Measurements from ENCODE around the gene WDR91. TPM values are rescaled to one million over a fixed set of nuclear protein-coding genes. Genes with fewer than 3 reads are reported as not detected.

The WDR91 gene
- total and polyA plus RNA-seq, 2 donors (not counting 1 experiment from before 2014, with no cell fraction given), result 6.0 to 27.4 TPM

DNA sequence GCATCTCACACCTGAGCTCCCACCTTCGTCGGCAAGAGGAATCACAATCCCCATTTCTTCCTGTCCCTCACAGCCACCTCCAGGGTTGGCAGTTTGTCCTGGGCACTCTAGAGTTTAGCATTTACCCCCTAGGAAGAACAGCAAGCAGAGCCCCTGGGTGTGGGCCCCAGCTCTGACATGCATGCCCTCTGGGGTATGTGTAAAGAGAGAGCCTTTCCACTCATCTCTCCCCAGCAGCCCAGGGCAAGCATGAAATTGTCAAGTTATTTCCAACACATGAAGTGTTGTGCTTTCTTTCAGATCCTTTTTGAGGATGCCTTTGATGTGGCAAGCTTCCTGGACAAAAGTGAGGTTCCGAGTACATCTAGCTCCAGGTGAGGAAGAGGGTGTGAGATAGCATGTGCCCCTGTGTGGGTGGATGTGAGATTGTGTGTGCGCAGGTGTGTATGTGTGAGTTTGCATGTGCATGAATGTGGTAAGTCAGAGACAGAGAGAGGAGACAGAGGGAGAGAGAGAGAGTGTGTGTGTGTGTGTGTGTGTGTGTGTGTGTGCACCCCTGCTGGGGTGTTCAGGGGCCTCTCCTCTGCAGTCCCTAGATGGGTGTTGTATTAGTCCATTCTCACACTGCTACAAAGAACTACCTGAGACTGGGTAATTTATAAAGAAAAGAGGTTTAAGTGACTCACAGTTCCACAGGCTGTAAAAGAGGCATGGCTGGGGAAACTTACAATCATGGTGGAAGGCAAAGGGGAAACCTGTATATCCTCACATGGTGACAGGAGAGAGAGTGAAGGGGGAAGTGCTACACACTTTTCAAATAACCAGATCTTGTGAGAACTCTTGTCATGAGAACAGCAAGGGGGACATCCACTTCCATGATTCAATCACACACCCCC lies 40.4 kb upstream of the WDR91 start:
- Histone ChIP-seq H3K9ac (ENCODE audit: insufficient read depth, low read length) (no peak overlapping the region), H3K27me3 (ENCODE audit: control insufficient read depth, insufficient read depth, low read length) (no peaks in the 10 kb centered on the region)
- TF ChIP-seq EZH2 (IDR thresholded peaks at IDR 0.05; ENCODE audit: low read length, missing control alignments), result no peak
- TF ChIP-seq, protein P1, sequence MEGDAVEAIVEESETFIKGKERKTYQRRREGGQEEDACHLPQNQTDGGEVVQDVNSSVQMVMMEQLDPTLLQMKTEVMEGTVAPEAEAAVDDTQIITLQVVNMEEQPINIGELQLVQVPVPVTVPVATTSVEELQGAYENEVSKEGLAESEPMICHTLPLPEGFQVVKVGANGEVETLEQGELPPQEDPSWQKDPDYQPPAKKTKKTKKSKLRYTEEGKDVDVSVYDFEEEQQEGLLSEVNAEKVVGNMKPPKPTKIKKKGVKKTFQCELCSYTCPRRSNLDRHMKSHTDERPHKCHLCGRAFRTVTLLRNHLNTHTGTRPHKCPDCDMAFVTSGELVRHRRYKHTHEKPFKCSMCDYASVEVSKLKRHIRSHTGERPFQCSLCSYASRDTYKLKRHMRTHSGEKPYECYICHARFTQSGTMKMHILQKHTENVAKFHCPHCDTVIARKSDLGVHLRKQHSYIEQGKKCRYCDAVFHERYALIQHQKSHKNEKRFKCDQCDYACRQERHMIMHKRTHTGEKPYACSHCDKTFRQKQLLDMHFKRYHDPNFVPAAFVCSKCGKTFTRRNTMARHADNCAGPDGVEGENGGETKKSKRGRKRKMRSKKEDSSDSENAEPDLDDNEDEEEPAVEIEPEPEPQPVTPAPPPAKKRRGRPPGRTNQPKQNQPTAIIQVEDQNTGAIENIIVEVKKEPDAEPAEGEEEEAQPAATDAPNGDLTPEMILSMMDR (conservative IDR thresholded peaks at IDR 0.05 in 1 of 2, IDR thresholded peaks at IDR 0.05 in 1 of 2; ENCODE audit: low read depth in 1 of 2, low read length in 2 of 2), result no peak

DNA sequence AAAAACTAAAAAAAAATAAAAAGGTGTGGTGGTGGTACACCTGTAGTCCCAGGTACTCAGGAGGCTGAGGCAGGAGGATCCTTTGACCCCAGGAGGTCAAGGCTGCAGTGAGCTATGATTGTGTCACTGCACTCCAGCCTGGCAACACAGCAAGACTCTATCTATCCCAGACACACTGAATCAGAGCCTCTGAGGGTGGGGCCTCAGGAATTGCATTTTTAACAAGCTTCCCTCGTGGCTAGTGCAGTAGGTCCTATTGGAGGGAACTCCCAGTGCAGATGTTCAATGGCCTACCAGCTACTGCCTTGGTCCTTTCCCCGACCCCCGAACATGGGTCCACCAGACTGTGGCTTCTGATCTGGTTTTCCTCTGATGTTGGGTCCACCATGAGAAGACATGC lies 37.2 kb upstream of the WDR91 start:
- no peak overlapping the region for H3K27ac ChIP-seq (ENCODE audit: insufficient read depth, low read length)
- H3K4me2 ChIP-seq (ENCODE audit: extremely low read depth, insufficient read depth, low read length), result no peak overlapping the region
- no peaks in the 10 kb centered on the region for H3K9me3 ChIP-seq (ENCODE audit: control insufficient read depth, insufficient read depth, low read depth, low read length)
- no peak overlapping the region for H2AFZ ChIP-seq (ENCODE audit: low read length)
- H4K20me1 ChIP-seq (ENCODE audit: control insufficient read depth, extremely low read depth, insufficient read depth, low read length), result no peaks in the 10 kb centered on the region
- DNase-seq (ENCODE audit: low read depth in 2 of 2), result no peak
- peaks cover 4% of the 10 kb centered on the region for H3K4me1 ChIP-seq (ENCODE audit: control insufficient read depth, extremely low read depth, insufficient read depth, low read length)
- H3K9ac ChIP-seq (ENCODE audit: insufficient read depth, low read length), result no peak overlapping the region
- H3K36me3 ChIP-seq (ENCODE audit: control insufficient read depth, insufficient read depth, low read length), result no peaks in the 10 kb centered on the region
- TF ChIP-seq, protein P1 (conservative IDR thresholded peaks at IDR 0.05 in 1 of 2, IDR thresholded peaks at IDR 0.05 in 1 of 2; ENCODE audit: low read depth in 1 of 2, low read length in 2 of 2), result no peak
- no peak for TF ChIP-seq EZH2 (IDR thresholded peaks at IDR 0.05; ENCODE audit: low read length, missing control alignments)
- no peak overlapping the region for H3K4me3 ChIP-seq (replicated peaks in 1 of 4; ENCODE audit: control extremely low read depth in 1 of 4, insufficient read depth in 1 of 4, low read depth in 3 of 4, low read length in 4 of 4)
- H3K79me2 ChIP-seq (ENCODE audit: control insufficient read depth, insufficient read depth, low read length), result no peaks in the 10 kb centered on the region
- H3K27me3 ChIP-seq (ENCODE audit: control insufficient read depth, insufficient read depth, low read length), result peaks cover 3% of the 10 kb centered on the region

More for the DNA sequence above, 40.4 kb upstream of the WDR91 start:
- Histone ChIP-seq H3K4me3 (replicated peaks in 1 of 4; ENCODE audit: control extremely low read depth in 1 of 4, insufficient read depth in 1 of 4, low read depth in 3 of 4, low read length in 4 of 4) (no peak overlapping the region), H4K20me1 (ENCODE audit: control insufficient read depth, extremely low read depth, insufficient read depth, low read length) (no peaks in the 10 kb centered on the region), H3K9me3 (ENCODE audit: control insufficient read depth, insufficient read depth, low read depth, low read length) (no peaks in the 10 kb centered on the region), H3K79me2 (ENCODE audit: control insufficient read depth, insufficient read depth, low read length) (no peaks in the 10 kb centered on the region), H3K4me1 (ENCODE audit: control insufficient read depth, extremely low read depth, insufficient read depth, low read length) (peaks cover 16% of the 10 kb centered on the region), H3K4me2 (ENCODE audit: extremely low read depth, insufficient read depth, low read length) (no peak overlapping the region), H3K27ac (ENCODE audit: insufficient read depth, low read length) (no peak overlapping the region), H3K36me3 (ENCODE audit: control insufficient read depth, insufficient read depth, low read length) (no peaks in the 10 kb centered on the region), H2AFZ (ENCODE audit: low read length) (no peak overlapping the region)
- no peak for DNase-seq (ENCODE audit: low read depth in 2 of 2)

DNA sequence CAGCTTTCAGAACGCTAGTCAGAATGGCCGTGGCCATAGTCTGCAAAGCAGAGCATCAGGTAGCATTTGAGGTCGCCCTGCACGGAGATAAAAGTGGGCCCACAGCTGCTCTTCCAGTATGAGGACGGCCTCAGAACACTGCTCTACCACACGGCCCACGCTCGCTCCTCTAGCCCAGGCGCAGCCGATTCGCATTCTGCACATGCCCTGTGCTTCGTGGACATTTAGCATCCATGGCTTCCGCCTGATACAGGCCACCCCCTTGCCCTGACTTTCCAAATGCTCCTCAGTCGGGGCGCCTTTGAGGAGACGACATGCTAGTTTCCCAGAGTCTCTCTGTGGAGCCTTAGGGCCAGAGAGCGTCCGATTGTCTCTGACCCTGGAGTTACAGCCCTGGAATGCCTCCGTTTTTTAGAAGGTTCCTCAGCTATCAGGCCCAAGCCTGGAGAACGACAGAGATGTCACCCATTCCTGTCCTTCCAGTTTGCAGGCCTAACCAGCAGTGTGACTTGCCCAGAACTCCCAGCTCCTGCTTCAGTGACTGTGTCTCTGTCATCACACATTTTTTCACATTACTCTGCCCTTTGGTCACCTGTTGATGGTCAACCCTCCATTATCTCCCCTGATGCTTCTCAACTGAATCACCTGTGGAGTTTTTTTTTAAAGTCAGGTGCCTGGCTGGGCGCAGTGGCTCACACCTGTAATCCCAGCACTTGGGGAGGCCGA lies 36.6 kb upstream of the WDR91 start:
- no peak overlapping the region for H3K4me3 ChIP-seq (replicated peaks in 1 of 4; ENCODE audit: control extremely low read depth in 1 of 4, insufficient read depth in 1 of 4, low read depth in 3 of 4, low read length in 4 of 4)
- H3K4me2 ChIP-seq (ENCODE audit: extremely low read depth, insufficient read depth, low read length), result no peak overlapping the region
- H3K9me3 ChIP-seq (ENCODE audit: control insufficient read depth, insufficient read depth, low read depth, low read length), result no peaks in the 10 kb centered on the region
- no peaks in the 10 kb centered on the region for H3K79me2 ChIP-seq (ENCODE audit: control insufficient read depth, insufficient read depth, low read length)
- H2AFZ ChIP-seq (ENCODE audit: low read length), result no peak overlapping the region
- H3K36me3 ChIP-seq (ENCODE audit: control insufficient read depth, insufficient read depth, low read length), result no peaks in the 10 kb centered on the region
- no peak overlapping the region for H3K27ac ChIP-seq (ENCODE audit: insufficient read depth, low read length)
- H3K27me3 ChIP-seq (ENCODE audit: control insufficient read depth, insufficient read depth, low read length), result peaks cover 9% of the 10 kb centered on the region
- H3K4me1 ChIP-seq (ENCODE audit: control insufficient read depth, extremely low read depth, insufficient read depth, low read length), result no peaks in the 10 kb centered on the region
- DNase-seq (ENCODE audit: low read depth in 2 of 2), result no peak
- H4K20me1 ChIP-seq (ENCODE audit: control insufficient read depth, extremely low read depth, insufficient read depth, low read length), result no peaks in the 10 kb centered on the region
- no peak overlapping the region for H3K9ac ChIP-seq (ENCODE audit: insufficient read depth, low read length)
- no peak for TF ChIP-seq EZH2 (IDR thresholded peaks at IDR 0.05; ENCODE audit: low read length, missing control alignments)
- TF ChIP-seq, protein P1 (conservative IDR thresholded peaks at IDR 0.05 in 1 of 2, IDR thresholded peaks at IDR 0.05 in 1 of 2; ENCODE audit: low read depth in 1 of 2, low read length in 2 of 2), result no peak
